Liver (tissue), 9 donors: ENCODE data around the gene MYO5C. TPM values are rescaled to one million over a fixed set of nuclear protein-coding genes. Genes with fewer than 3 reads are reported as not detected.

Experiments used
- DNase-seq: peaks from one replicate; pipeline ENCODE4 v3.0.0-alpha.2; 2017; ENCODE audit warnings: low spot score
- H3K27ac ChIP-seq, 2 donors: one replicate each; pipeline ENCODE4 v1.7.0; 2013; ENCODE audit warnings: inconsistent platforms in 2 of 2, low read length in 2 of 2, control low read depth in 1 of 2, low read depth in 1 of 2, mild to moderate bottlenecking in 1 of 2
- H3K27me3 ChIP-seq, 4 donors: one replicate each; pipeline versions ENCODE4 v1.6.1 to v1.7.0; 2013; ENCODE audit warnings: low read length in 3 of 4, inconsistent platforms in 1 of 4, mild to moderate bottlenecking in 1 of 4, moderate library complexity in 1 of 4; ENCODE audit not compliant: control insufficient read depth in 4 of 4, insufficient read depth in 4 of 4
- H3K36me3 ChIP-seq, 4 donors: one replicate each; pipeline versions ENCODE4 v1.6.1 to v1.7.0; 2013; ENCODE audit warnings: low read length in 3 of 4, mild to moderate bottlenecking in 3 of 4, low read depth in 1 of 4, moderate library complexity in 1 of 4; ENCODE audit not compliant: control insufficient read depth in 4 of 4, insufficient read depth in 3 of 4
- H3K4me1 ChIP-seq, 4 donors: one replicate each; pipeline versions ENCODE4 v1.6.1 to v1.7.0; 2013; ENCODE audit warnings: low read length in 3 of 4, mild to moderate bottlenecking in 3 of 4, moderate library complexity in 1 of 4; ENCODE audit not compliant: control insufficient read depth in 4 of 4, insufficient read depth in 4 of 4
- H3K4me3 ChIP-seq, 3 donors: one replicate each; pipeline versions ENCODE4 v1.6.1 to v1.7.0; 2013; ENCODE audit warnings: low read length in 3 of 3, control low read depth in 1 of 3, low read depth in 1 of 3, mild to moderate bottlenecking in 1 of 3
- H3K9ac ChIP-seq, 2 donors: one replicate each; pipeline ENCODE4 v1.7.0; 2013; ENCODE audit warnings: low read length in 2 of 2, mild to moderate bottlenecking in 2 of 2, moderate library complexity in 2 of 2, control low read depth in 1 of 2, low read depth in 1 of 2
- H3K9me3 ChIP-seq, 4 donors: one replicate each; pipeline versions ENCODE4 v1.6.1 to v1.7.0; 2013; ENCODE audit warnings: low read length in 3 of 4; ENCODE audit not compliant: control insufficient read depth in 4 of 4
- CTCF ChIP-seq: fragments of 150-350 bp; IDR thresholded peaks from 2 replicates; pipeline ENCODE4 v1.5.1; 2017; ENCODE audit warnings: improper control_type of control experiment, low read depth, low read length; ENCODE audit not compliant: missing input control
- FOXA1 ChIP-seq: IDR thresholded peaks from 2 replicates; pipeline ENCODE4 v1.6.1; 2016; ENCODE audit warnings: antibody characterized with exemption
- FOXA2 ChIP-seq: IDR thresholded peaks from 2 replicates; pipeline ENCODE4 v1.6.1; 2016; ENCODE audit warnings: antibody characterized with exemption
- GABPA ChIP-seq, 2 donors: IDR thresholded peaks in 1 of 2; conservative IDR thresholded peaks in 1 of 2; 2 replicates each; pipeline ENCODE4 v1.6.1; 2016; ENCODE audit warnings: antibody characterized with exemption in 2 of 2, mild to moderate bottlenecking in 1 of 2, moderate library complexity in 1 of 2
- HNF4A ChIP-seq, 2 donors: conservative IDR thresholded peaks; 2 replicates each; pipeline ENCODE4 v1.6.1; 2016; ENCODE audit warnings: antibody characterized with exemption in 2 of 2, mild to moderate bottlenecking in 2 of 2
- HNF4G ChIP-seq: IDR thresholded peaks from 2 replicates; pipeline ENCODE4 v1.6.1; 2016; ENCODE audit warnings: antibody characterized with exemption
- JUND ChIP-seq, 2 donors: IDR thresholded peaks; 2 replicates each; pipeline ENCODE4 v1.6.1; 2016; ENCODE audit warnings: antibody characterized with exemption in 2 of 2
- MAX ChIP-seq: IDR thresholded peaks from 2 replicates; pipeline ENCODE4 v1.6.1; 2016; ENCODE audit warnings: antibody characterized with exemption
- SP1 ChIP-seq: IDR thresholded peaks from 2 replicates; pipeline ENCODE4 v1.6.1; 2018; ENCODE audit warnings: antibody characterized with exemption, mild to moderate bottlenecking
- TAF1 ChIP-seq: conservative IDR thresholded peaks from 2 replicates; pipeline ENCODE4 v1.6.1; 2016; ENCODE audit warnings: antibody characterized with exemption, mild to moderate bottlenecking
- WGBS: extraction: QIAGEN DNeasy Blood & Tissue Kit; methylation state at CpG from one replicate; pipeline ENCODE4 v1.1.7; 2013; 5-methylcytosine and 5-hydroxymethylcytosine counted together
- polyA plus RNA-seq, 2 donors: library from polyadenylated mRNA; stranded (reverse) in 1 of 2; unstranded in 1 of 2; fragments of 200-250 nt in 1 of 2; fragments of >200 nt in 1 of 2; fragmentation: Nextera tagmentation in 1 of 2; extraction: Ambion mirVana in 1 of 2; gene quantifications; one replicate each; pipeline versions ENCODE4 v1.2.1 to v1.2.3, GENCODE V29; 2013 to 2015
- total RNA-seq, 2 donors: library from RNA; depleted of rRNA; stranded (reverse); fragments of >200 nt; gene quantifications; one replicate each; pipeline ENCODE4 v1.2.3, GENCODE V29; 2014
- donor health status: healthy.
- donor health status: healthy.
- donor health status: healthy.
- donor health status: healthy.
- donor health status: healthy.

Gene MYO5C
- total and polyA plus RNA-seq, 4 donors: 1.9 to 8.6 (median 3.0) TPM

- peaks cover 0 to 8% (median 7%) of the 10 kb centered on the region in 4 donors for H3K4me1 ChIP-seq
- no peaks in the 10 kb centered on the region for H3K27me3 ChIP-seq
- 11% methylated on average over 32 of the region's 32 CpGs for WGBS
- H3K27ac ChIP-seq: no peak overlapping the region
- no peak for DNase-seq
- peak overlapping the region; percentile 49 to 89 (median 63) for H3K4me3 ChIP-seq
- H3K9ac ChIP-seq: no peak overlapping the region
- H3K36me3 ChIP-seq: no peaks in the 10 kb centered on the region
- no peaks in the 10 kb centered on the region for H3K9me3 ChIP-seq
- no peak for TF ChIP-seq SP1
- no peak for TF ChIP-seq JUND (IDR thresholded peaks at IDR 0.05)
- TF ChIP-seq GABPA (IDR thresholded peaks at IDR 0.05 in 1 of 2, conservative IDR thresholded peaks at IDR 0.05 in 1 of 2): no peak
- no peak for TF ChIP-seq HNF4G
- no peak for TF ChIP-seq TAF1
- TF ChIP-seq CTCF: no peak
- no peak for TF ChIP-seq HNF4A (conservative IDR thresholded peaks at IDR 0.05)
- no peak for TF ChIP-seq FOXA2
- TF ChIP-seq FOXA1: no peak
- TF ChIP-seq MAX: no peak
These were observed 653 bp downstream of the MYO5C start for GRCh38 chr15:52294881-52295420.

- Histone ChIP-seq H3K27ac (no peak overlapping the region), H3K4me1 (peaks cover 7 to 19% (median 15%) of the 10 kb centered on the region in 4 donors)
- DNase-seq: no peak
These were observed 2.7 kb downstream of the MYO5C start for GRCh38 chr15:52292780-52293392.

More at GRCh38 chr15:52292780-52293392, 2.7 kb downstream of the MYO5C start:
- Histone ChIP-seq H3K36me3 (no peaks in the 10 kb centered on the region), H3K9me3 (no peaks in the 10 kb centered on the region), H3K9ac (no peak overlapping the region), H3K4me3 (no peak overlapping the region), H3K27me3 (no peaks in the 10 kb centered on the region)
- 80% methylated on average over 7 of the region's 7 CpGs for WGBS
- TF ChIP-seq CTCF (no peak), FOXA1 (no peak)
